ENCODE measurements around the gene FHOD3. TPM values are rescaled to one million over a fixed set of nuclear protein-coding genes. Genes with fewer than 3 reads are reported as not detected.

FHOD3 gene
- total RNA-seq, 1 donor, result 13.0 TPM

DNA sequence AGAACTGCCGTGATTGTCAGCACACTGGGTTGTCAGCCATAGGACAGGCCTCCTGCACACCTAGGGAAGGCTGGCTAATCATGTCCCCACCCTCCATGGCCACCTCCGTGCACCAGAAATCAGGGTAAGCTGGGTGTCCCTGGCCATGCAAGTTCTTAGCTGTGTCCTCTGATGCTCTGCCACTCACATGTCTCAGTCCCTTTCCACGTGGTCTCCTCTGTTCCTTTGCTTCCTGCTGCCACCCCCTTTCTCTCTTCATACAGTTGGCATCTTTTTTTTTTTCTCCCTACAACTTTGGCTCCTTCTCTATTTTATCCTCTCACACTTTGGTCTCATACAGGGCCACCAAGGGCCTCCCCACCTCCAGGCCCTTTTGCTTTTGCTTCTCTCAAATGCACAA lies 377.6 kb downstream of the FHOD3 start:
- Histone ChIP-seq H3K79me2 (ENCODE audit: insufficient read depth, low read length) (no peaks in the 10 kb centered on the region), H4K20me1 (ENCODE audit: insufficient read depth, low read length) (no peaks in the 10 kb centered on the region), H2AFZ (ENCODE audit: low read length) (no peak overlapping the region), H3K9me3 (ENCODE audit: low read depth, low read length) (no peaks in the 10 kb centered on the region), H3K4me1 (ENCODE audit: insufficient read depth, low read length) (peaks cover 11% of the 10 kb centered on the region), H3K27me3 (ENCODE audit: insufficient read depth, low read length) (no peaks in the 10 kb centered on the region), H3K36me3 (ENCODE audit: insufficient read depth, low read length) (no peaks in the 10 kb centered on the region), H3K4me2 (ENCODE audit: insufficient read depth, low read length) (no peak overlapping the region), H3K27ac (ENCODE audit: low read depth, low read length) (no peak overlapping the region), H3K4me3 (ENCODE audit: insufficient read depth, low read length) (no peak overlapping the region)
- DNase-seq (ENCODE audit: insufficient read length, low spot score, missing footprints), result no peak
- TF ChIP-seq, protein P1, sequence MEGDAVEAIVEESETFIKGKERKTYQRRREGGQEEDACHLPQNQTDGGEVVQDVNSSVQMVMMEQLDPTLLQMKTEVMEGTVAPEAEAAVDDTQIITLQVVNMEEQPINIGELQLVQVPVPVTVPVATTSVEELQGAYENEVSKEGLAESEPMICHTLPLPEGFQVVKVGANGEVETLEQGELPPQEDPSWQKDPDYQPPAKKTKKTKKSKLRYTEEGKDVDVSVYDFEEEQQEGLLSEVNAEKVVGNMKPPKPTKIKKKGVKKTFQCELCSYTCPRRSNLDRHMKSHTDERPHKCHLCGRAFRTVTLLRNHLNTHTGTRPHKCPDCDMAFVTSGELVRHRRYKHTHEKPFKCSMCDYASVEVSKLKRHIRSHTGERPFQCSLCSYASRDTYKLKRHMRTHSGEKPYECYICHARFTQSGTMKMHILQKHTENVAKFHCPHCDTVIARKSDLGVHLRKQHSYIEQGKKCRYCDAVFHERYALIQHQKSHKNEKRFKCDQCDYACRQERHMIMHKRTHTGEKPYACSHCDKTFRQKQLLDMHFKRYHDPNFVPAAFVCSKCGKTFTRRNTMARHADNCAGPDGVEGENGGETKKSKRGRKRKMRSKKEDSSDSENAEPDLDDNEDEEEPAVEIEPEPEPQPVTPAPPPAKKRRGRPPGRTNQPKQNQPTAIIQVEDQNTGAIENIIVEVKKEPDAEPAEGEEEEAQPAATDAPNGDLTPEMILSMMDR (IDR thresholded peaks at IDR 0.05; ENCODE audit: extremely low read depth, low read depth, low read length), result no peak

DNA sequence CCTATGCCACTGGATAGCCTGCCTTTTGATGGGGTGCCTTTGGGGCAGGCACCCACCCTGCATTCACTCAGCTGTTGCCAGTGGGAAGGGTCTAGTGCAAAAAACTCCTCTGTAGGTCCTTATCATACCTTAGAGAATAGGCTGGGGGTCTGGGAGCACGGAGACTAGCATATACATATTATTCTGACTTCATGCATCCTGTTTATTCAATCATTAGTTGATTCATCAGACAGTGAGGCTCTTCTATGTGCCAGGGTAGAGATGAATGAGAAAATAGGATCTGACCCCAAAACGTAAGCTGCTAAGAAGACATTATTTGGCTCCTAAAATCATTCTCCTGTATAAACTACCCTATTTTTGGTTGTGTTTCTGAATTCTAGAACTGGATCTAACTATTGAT lies 378.0 kb downstream of the FHOD3 start:
- Histone ChIP-seq H3K79me2 (ENCODE audit: insufficient read depth, low read length) (no peaks in the 10 kb centered on the region), H3K9me3 (ENCODE audit: low read depth, low read length) (no peaks in the 10 kb centered on the region), H4K20me1 (ENCODE audit: insufficient read depth, low read length) (no peaks in the 10 kb centered on the region), H3K4me3 (ENCODE audit: insufficient read depth, low read length) (no peak overlapping the region), H3K27ac (ENCODE audit: low read depth, low read length) (no peak overlapping the region), H2AFZ (ENCODE audit: low read length) (no peak overlapping the region), H3K4me1 (ENCODE audit: insufficient read depth, low read length) (peaks cover 11% of the 10 kb centered on the region), H3K4me2 (ENCODE audit: insufficient read depth, low read length) (no peak overlapping the region), H3K36me3 (ENCODE audit: insufficient read depth, low read length) (no peaks in the 10 kb centered on the region), H3K27me3 (ENCODE audit: insufficient read depth, low read length) (no peaks in the 10 kb centered on the region)
- DNase-seq (ENCODE audit: insufficient read length, low spot score, missing footprints), result no peak
- TF ChIP-seq, protein P1 (IDR thresholded peaks at IDR 0.05; ENCODE audit: extremely low read depth, low read depth, low read length), result no peak

DNA sequence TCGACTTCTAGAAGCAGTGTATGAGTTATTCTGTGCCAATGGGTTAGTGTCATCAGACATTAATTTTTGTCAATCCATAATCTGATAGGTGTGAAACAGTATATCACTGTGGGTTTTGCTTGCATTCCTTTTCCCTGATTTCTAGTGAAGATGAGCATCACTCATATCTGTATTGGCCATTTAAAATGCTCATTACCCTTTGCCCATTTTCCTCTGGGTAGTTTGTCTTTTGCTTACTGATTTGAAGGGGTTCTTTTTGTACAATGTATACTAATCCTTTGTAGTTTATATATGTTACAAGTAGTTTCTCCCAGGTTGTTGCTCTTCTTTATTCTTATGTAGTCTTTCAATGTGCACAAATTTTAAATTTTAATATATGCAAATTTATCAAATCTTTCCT lies 379.1 kb downstream of the FHOD3 start:
- Histone ChIP-seq H3K4me2 (ENCODE audit: insufficient read depth, low read length) (no peak overlapping the region), H2AFZ (ENCODE audit: low read length) (no peak overlapping the region), H3K27me3 (ENCODE audit: insufficient read depth, low read length) (no peaks in the 10 kb centered on the region), H3K79me2 (ENCODE audit: insufficient read depth, low read length) (no peaks in the 10 kb centered on the region), H4K20me1 (ENCODE audit: insufficient read depth, low read length) (no peaks in the 10 kb centered on the region), H3K27ac (ENCODE audit: low read depth, low read length) (no peak overlapping the region), H3K36me3 (ENCODE audit: insufficient read depth, low read length) (no peaks in the 10 kb centered on the region), H3K4me3 (ENCODE audit: insufficient read depth, low read length) (no peak overlapping the region), H3K9me3 (ENCODE audit: low read depth, low read length) (no peaks in the 10 kb centered on the region), H3K4me1 (ENCODE audit: insufficient read depth, low read length) (peaks cover 11% of the 10 kb centered on the region)
- TF ChIP-seq, protein P1 (IDR thresholded peaks at IDR 0.05; ENCODE audit: extremely low read depth, low read depth, low read length), result no peak
- DNase-seq (ENCODE audit: insufficient read length, low spot score, missing footprints), result no peak

DNA sequence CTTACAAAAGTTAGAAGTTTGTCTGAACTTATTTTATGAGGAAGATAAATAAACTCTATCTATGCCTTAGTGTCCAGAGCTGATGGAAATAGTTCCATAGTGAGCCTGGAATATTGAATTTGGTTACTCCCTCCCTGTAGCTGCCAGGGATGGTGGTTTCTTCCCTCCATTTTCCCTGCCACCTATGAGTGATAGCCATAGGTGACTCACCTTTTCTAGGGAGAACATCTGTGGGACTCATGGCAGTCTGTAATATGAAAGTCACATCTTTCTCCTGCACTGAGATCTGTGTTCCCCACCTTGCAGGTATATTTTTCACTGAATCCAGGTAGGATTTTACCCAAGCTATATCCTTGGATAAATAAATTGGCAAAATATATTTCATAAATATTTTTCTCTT lies 382.5 kb downstream of the FHOD3 start:
- Histone ChIP-seq H3K79me2 (ENCODE audit: insufficient read depth, low read length) (no peaks in the 10 kb centered on the region), H3K36me3 (ENCODE audit: insufficient read depth, low read length) (no peaks in the 10 kb centered on the region), H4K20me1 (ENCODE audit: insufficient read depth, low read length) (no peaks in the 10 kb centered on the region), H3K27ac (ENCODE audit: low read depth, low read length) (no peak overlapping the region), H2AFZ (ENCODE audit: low read length) (no peak overlapping the region), H3K4me3 (ENCODE audit: insufficient read depth, low read length) (no peak overlapping the region), H3K27me3 (ENCODE audit: insufficient read depth, low read length) (no peaks in the 10 kb centered on the region), H3K9me3 (ENCODE audit: low read depth, low read length) (no peaks in the 10 kb centered on the region), H3K4me1 (ENCODE audit: insufficient read depth, low read length) (no peaks in the 10 kb centered on the region), H3K4me2 (ENCODE audit: insufficient read depth, low read length) (no peak overlapping the region)
- TF ChIP-seq, protein P1 (IDR thresholded peaks at IDR 0.05; ENCODE audit: extremely low read depth, low read depth, low read length), result no peak
- DNase-seq (ENCODE audit: insufficient read length, low spot score, missing footprints), result no peak
